Caco-2 (cell line): ENCODE results near the gene RFTN1. TPM values are rescaled to one million over a fixed set of nuclear protein-coding genes. Genes with fewer than 3 reads are reported as not detected.

Experiments used
- BruUV-seq: library from RNA; stranded (reverse); fragments of 400-500 nt; replicated peaks from 2 replicates; lab custom pipeline; 2021; lab: Mats Ljungman, UMichigan
- CTCF ChIA-PET: fragments of 300-600 bp; sonication (Branson Sonifier 250); formaldehyde crosslinking; loops from one replicate; lab custom pipeline; 2022; ENCODE audit warnings: antibody characterized with exemption; lab: Charles Lee
- POLR2A ChIA-PET: fragments of 300-600 bp; sonication (Branson Sonifier 250); formaldehyde crosslinking; loops from one replicate; lab custom pipeline; 2022; ENCODE audit warnings: antibody characterized with exemption; lab: Charles Lee
- DNase-seq, 2 experiments: peaks; one replicate each; pipeline versions ENCODE4 v3.0.0 to v3.0.0-alpha.2; 2020 to 2022
- H3K27me3 ChIP-seq: replicated peaks from 2 replicates; pipeline ENCODE4 v1.6.0; 2011; ENCODE audit warnings: low read length; ENCODE audit not compliant: control insufficient read depth, insufficient read depth
- H3K36me3 ChIP-seq: 2 replicates; pipeline ENCODE4 v1.5.1; 2011; ENCODE audit warnings: low read length; ENCODE audit not compliant: control insufficient read depth, insufficient read depth
- H3K4me1 ChIP-seq: fragments of 250-450 bp; sonication (Bioruptor Pico); 2 replicates; pipeline ENCODE4 v1.5.1; 2020; ENCODE audit warnings: mild to moderate bottlenecking
- H3K4me3 ChIP-seq: 2 replicates; pipeline ENCODE4 v1.5.1; 2011; ENCODE audit warnings: low read depth, mild to moderate bottlenecking, control low read depth, low read length
- H3K9me3 ChIP-seq: fragments of 250-450 bp; sonication (Bioruptor Pico); 2 replicates; pipeline ENCODE4 v1.5.1; 2020; ENCODE audit warnings: mild to moderate bottlenecking, moderate library complexity
- H3K27ac Mint-ChIP-seq: one replicate; pipeline ENCODE4 v1.8.0; 2022; ENCODE audit warnings: mixed read lengths; ENCODE audit not compliant: unreplicated experiment
- H3K27me3 Mint-ChIP-seq: one replicate; pipeline ENCODE4 v1.8.0; 2022; ENCODE audit warnings: mixed read lengths; ENCODE audit not compliant: insufficient read depth, unreplicated experiment
- H3K36me3 Mint-ChIP-seq: one replicate; pipeline ENCODE4 v1.8.0; 2022; ENCODE audit warnings: mild to moderate bottlenecking, mixed read lengths; ENCODE audit not compliant: insufficient read depth, unreplicated experiment
- H3K4me1 Mint-ChIP-seq: one replicate; pipeline ENCODE4 v1.8.0; 2022; ENCODE audit warnings: low read depth, mixed read lengths; ENCODE audit not compliant: unreplicated experiment
- H3K4me3 Mint-ChIP-seq: one replicate; pipeline ENCODE4 v1.8.0; 2022; ENCODE audit warnings: mild to moderate bottlenecking, moderate library complexity, mixed read lengths; ENCODE audit not compliant: unreplicated experiment
- H3K9me3 Mint-ChIP-seq: one replicate; pipeline ENCODE4 v1.8.0; 2022; ENCODE audit warnings: mixed read lengths; ENCODE audit not compliant: unreplicated experiment
- intact Hi-C: fragments of 100-400 bp; cut with micrococcal nuclease; formaldehyde crosslinking; loops from one replicate; pipeline ENCODE4 v1.10.0; 2022; ENCODE audit not compliant: unreplicated experiment
- total RNA-seq: library from RNA; stranded (reverse); gene quantifications from 2 replicates; pipeline ENCODE4 v1.2.3, GENCODE V29; 2022
- TF ChIP-seq, protein P1 (sequence below), 2 experiments: fragments of 200-600 bp in 1 of 2; IDR thresholded peaks; 1 replicate in 1 of 2; 2 replicates in 1 of 2; pipeline versions ENCODE4 v1.5.1 to v1.8.0; 2011 to 2022; ENCODE audit warnings: antibody characterized with exemption in 1 of 2, control low read depth in 1 of 2, inconsistent platforms in 1 of 2, low read depth in 1 of 2, low read length in 1 of 2, mild to moderate bottlenecking in 1 of 2, moderate library complexity in 1 of 2; ENCODE audit not compliant: insufficient read depth in 1 of 2, severe bottlenecking in 1 of 2, unreplicated experiment in 1 of 2

The RFTN1 gene
- total RNA-seq, 1 experiment from 2014 or later, result 10.2 TPM

DNA sequence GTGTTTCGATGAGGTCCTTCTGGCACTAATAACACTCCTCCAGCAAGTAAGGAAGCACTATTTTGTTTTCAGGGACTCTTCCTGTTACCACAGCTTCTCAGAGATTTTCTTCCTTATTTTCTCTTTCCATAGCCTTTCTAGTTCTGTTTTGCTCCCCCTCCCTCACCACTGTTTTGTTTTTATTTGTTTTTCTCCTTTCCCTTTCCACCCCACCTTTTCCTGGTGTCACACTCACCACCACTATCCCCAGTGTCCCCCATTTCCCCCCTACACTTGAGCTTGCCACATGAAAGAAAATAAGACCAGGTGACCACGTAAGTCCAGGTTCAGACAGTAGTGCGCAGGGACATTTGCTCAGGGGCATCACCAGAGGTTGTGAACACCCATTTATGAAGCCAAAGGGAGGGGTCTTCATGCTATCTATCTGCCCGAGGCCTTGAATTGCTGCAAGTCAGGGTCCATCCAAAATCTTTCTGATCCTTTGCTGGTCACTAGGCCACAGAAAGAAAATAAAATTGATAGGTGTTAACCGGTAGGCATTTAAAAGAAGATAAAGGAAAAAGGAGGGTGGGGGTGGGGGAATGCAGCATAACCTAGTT lies 1.4 kb upstream of the RFTN1 start:
- intact Hi-C loops, result loop anchor here (5.0 kb wide), 1 partner anchor 108 kb away; no protein-coding TSS in a partner anchor

DNA sequence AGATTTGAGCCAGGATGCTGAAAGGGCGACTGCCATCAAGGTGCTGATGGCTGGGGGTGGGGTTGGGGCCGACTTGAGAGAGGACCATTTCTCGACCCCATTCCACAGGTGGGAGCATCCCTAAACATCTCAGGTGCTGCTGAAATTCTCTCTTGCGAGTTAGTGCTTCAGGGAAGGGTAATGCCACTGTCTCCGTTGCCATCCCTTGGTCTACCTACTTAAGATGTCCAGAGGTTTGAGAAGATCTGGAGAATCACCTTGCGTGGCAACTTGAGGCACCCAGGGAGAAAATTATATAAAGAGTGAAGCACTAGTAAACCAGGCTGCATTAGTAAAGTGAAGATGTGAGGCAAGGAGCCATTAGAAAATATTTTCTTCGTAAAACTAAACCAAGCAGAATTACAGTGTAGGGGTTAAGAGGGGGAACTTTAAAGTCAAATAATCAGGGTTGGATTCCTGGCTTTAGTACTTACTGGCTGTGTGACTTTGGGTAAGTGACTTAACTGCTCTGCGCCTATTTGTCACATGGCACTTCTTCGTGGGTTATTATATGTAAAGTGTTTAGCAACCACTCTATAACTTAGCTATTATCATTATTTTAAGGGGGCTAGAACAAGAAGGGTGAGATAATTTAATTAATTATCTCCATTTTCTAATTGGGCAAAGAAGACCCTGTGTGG lies 662 bp upstream of the RFTN1 start:
- TF ChIP-seq, protein P1, sequence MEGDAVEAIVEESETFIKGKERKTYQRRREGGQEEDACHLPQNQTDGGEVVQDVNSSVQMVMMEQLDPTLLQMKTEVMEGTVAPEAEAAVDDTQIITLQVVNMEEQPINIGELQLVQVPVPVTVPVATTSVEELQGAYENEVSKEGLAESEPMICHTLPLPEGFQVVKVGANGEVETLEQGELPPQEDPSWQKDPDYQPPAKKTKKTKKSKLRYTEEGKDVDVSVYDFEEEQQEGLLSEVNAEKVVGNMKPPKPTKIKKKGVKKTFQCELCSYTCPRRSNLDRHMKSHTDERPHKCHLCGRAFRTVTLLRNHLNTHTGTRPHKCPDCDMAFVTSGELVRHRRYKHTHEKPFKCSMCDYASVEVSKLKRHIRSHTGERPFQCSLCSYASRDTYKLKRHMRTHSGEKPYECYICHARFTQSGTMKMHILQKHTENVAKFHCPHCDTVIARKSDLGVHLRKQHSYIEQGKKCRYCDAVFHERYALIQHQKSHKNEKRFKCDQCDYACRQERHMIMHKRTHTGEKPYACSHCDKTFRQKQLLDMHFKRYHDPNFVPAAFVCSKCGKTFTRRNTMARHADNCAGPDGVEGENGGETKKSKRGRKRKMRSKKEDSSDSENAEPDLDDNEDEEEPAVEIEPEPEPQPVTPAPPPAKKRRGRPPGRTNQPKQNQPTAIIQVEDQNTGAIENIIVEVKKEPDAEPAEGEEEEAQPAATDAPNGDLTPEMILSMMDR (IDR thresholded peaks at IDR 0.05; ENCODE audit: insufficient read depth in 1 of 2, low read depth in 1 of 2, low read length in 1 of 2, severe bottlenecking in 1 of 2, unreplicated experiment in 1 of 2), result no peak
- Mint-ChIP-seq H3K27me3 (no peaks in the 10 kb centered on the region), H3K4me3 (peak overlapping the region; percentile 77), H3K36me3 (no peaks in the 10 kb centered on the region), H3K27ac (no peak overlapping the region), H3K9me3 (no peaks in the 10 kb centered on the region), H3K4me1 (no peaks in the 10 kb centered on the region)
- POLR2A ChIA-PET, result no interaction called here
- intact Hi-C loops, result no loop called here
- Histone ChIP-seq H3K36me3 (no peaks in the 10 kb centered on the region), H3K4me1 (peaks cover 7% of the 10 kb centered on the region; the same call in 1 of the 2 replicates), H3K4me3 (peak overlapping the region; percentile 72), H3K9me3 (no peaks in the 10 kb centered on the region), H3K27me3 (no peaks in the 10 kb centered on the region)
- no peak for DNase-seq
- BruUV-seq, result TSS peak; percentile 74
- CTCF ChIA-PET, result interaction anchor here (0.9 kb wide), 1 partner anchor 224 kb away, joined by 3 read pairs; no protein-coding TSS in a partner anchor

More for the DNA sequence above, 1.4 kb upstream of the RFTN1 start:
- Mint-ChIP-seq H3K4me3 (no peak overlapping the region), H3K36me3 (no peaks in the 10 kb centered on the region), H3K9me3 (no peaks in the 10 kb centered on the region), H3K4me1 (no peaks in the 10 kb centered on the region), H3K27me3 (peaks cover 2% of the 10 kb centered on the region), H3K27ac (no peak overlapping the region)
- TF ChIP-seq, protein P1 (IDR thresholded peaks at IDR 0.05; ENCODE audit: insufficient read depth in 1 of 2, low read depth in 1 of 2, low read length in 1 of 2, severe bottlenecking in 1 of 2, unreplicated experiment in 1 of 2), result no peak
- Histone ChIP-seq H3K27me3 (no peaks in the 10 kb centered on the region), H3K4me1 (peaks cover 7% of the 10 kb centered on the region; the same call in 1 of the 2 replicates), H3K9me3 (no peaks in the 10 kb centered on the region), H3K4me3 (no peak overlapping the region), H3K36me3 (no peaks in the 10 kb centered on the region)
- POLR2A ChIA-PET, result no interaction called here
- CTCF ChIA-PET, result interaction anchor here (0.9 kb wide), 1 partner anchor 224 kb away, joined by 3 read pairs; no protein-coding TSS in a partner anchor
- DNase-seq, result no peak
- BruUV-seq, result no TSS peak

- Mint-ChIP-seq H3K4me1 (peaks cover 4% of the 10 kb centered on the region), H3K36me3 (no peaks in the 10 kb centered on the region), H3K9me3 (no peaks in the 10 kb centered on the region), H3K27ac (no peak overlapping the region), H3K4me3 (peak overlapping the region; percentile 77), H3K27me3 (no peaks in the 10 kb centered on the region)
- Histone ChIP-seq H3K27me3 (no peaks in the 10 kb centered on the region), H3K36me3 (no peaks in the 10 kb centered on the region; the same call in 1 of the 2 replicates), H3K4me1 (peaks cover 4% of the 10 kb centered on the region; the same call in 1 of the 2 replicates), H3K4me3 (peak overlapping the region; percentile 72), H3K9me3 (no peaks in the 10 kb centered on the region)
- POLR2A ChIA-PET, result no interaction called here
- CTCF ChIA-PET, result interaction anchor here (0.6 to 1.3 kb wide), 4 partner anchors 31 to 222 kb away, joined by 3 read pairs; no protein-coding TSS in a partner anchor
- DNase-seq, result no peak
- no TSS peak for BruUV-seq
- TF ChIP-seq, protein P1 (IDR thresholded peaks at IDR 0.05; ENCODE audit: insufficient read depth in 1 of 2, low read depth in 1 of 2, low read length in 1 of 2, severe bottlenecking in 1 of 2, unreplicated experiment in 1 of 2), result no peak
- intact Hi-C loops, result loop anchor here (2.0 kb wide), 1 partner anchor 30 kb away; no protein-coding TSS in a partner anchor
Measured at GRCh38 chr3:16512435-16513140, 911 bp downstream of the RFTN1 start.
